Medulla oblongata (tissue), 1 donor: ENCODE results near the gene SLC11A1.

Experiments used
- DNase-seq: peaks from one replicate; pipeline ENCODE4 v3.0.0-alpha.2; 2015; ENCODE audit errors: extremely low spot score

Gene SLC11A1

DNA sequence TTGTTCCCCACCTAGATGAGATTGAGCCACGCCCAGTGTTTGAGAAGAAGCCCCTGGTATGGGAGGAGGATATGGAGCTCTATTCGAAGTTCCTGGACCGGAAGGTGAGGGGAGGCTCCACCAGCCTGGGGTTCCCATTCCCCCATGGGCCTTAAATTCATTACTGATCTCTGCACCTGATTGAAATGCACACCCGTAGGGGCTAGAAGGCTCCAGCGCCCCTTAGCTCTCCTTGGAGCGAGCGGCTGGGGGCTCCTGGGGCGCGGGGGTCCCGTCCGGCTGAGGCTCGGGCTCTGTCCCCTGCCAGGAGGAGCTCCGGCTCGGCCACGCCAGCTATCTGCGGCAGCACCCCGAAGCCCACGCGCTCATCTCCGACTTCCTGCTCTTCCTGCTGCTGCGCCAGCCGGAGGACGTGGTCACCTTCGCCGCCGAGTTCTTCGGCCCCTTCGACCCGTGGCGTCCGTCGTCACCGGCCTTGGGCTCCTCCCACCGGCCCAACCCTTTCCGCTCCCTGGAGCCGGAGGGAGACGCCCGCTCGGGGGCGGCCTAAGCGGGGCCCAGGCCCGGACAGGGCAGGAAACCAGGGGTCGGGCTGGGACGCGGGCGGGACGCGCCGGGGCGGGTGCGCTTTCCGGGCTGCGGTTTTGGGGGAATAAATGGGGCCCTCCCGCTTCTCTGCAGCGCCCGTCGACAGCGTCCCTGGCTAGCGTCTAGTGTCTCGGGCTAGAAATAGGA is 14.5 kb upstream of the SLC11A1 start:
- DNase-seq, result peak; percentile 85

DNA sequence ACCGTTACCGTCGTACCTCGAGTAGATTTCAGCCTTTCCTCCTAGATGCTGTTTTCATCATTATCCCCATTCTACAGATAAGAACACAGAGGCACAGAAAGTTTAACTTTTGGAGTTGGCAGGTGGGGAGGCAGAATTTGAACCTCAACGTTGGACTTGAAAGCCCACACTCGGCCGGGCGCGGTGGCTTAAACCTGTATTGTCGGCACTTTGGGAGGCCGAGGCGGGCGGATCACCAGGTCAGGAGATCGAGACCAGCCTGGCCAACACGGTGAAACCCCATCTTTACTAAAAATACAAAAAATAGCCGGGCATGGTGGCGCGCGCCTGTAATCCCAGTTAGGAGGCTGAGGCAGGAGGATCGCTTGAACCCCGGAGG is 13.9 kb upstream of the SLC11A1 start:
- DNase-seq, result no peak

DNA sequence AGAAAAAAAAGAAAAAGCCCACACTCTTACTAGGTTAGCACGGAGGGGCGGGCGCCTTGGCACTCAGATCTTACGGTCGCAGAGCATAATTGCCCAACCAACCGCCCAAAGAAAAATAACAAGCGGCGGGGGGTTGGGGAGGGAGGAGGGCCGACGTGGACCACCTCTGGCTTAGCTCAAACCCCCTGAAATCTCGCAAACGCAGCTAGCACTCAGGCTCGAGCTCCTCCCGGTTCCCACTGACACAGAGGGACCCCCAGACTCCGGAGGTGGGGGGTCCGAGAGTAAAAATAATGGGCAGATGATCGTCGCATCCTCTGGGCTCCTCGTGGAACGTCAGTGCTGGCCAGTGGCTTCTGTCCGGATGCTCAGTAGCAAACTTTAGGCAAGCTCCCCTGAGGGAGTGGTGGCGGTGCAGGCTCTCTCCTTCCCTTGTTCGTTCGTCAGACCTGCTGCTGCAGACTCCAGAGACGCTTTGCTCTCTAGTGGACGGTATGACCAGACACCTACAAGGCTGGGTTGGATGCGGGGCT is 13.4 kb upstream of the SLC11A1 start:
- DNase-seq, result peak; percentile 26

DNA sequence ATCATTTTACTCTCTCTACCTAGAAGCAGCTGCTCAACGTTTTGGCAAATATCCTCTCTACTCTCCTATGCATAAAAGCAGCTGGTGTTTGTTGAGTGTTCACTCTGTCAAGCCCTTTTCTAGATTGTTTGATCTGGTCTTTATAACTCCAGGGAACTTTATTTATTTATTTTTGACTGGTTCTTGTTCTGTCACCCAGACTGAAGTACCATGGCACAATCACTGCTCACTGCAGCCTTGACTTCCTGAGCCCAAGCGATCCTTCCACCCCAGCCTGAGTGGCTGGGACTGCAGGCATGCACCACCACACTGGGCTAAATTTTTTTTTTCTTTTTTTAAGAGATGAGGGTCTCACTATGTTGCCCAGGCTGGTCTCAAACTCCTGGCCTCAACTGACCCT is 12.7 kb upstream of the SLC11A1 start:
- no peak for DNase-seq

DNA sequence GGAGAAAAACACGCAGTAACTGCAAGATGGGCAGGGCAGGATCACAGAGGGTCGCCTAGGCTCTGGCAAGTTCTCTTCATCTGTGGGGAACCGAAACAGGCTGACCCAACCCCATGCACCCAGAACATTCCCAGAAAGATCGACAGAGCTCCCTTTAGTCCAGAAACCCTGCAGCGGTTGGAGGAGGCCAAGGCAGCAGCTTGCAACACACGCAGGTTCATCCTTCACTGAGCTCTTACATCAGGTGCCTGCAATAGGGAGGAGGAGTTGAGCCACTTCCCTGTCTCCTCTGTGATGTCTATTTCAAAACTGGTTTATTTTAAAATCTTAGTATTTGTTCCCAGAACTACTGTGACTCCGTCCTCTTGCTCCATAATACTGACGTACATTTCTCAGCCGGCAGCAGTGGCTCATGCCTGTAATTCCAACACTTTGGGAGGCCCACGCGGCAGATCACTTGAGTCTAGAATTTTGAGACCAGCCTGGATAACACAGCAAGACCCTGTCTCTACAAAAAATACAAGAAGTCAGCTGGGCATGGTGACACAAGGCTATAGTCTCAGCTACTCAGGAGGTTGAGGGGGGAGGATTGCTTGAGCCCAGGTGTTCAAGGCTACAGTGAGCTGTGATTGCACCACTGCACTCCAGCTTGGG is 11.5 kb upstream of the SLC11A1 start:
- DNase-seq, result peak; percentile 70

DNA sequence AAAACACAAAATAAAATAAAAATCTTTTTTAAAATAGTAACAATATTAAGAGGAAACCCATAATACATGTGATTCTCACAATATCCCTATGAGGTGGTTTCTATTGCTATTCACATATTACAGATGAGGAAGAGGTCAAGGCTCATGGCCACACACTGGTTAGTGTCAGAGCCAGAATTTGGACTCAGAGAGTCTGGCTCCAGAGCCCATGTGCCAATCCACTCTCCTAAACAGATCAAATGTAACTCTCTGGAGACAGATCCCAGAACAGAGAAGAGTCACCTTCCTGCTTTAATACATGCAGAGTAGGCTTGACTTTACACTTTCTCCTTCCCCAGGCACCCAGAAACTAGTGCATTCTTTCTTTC is 10.1 kb upstream of the SLC11A1 start:
- DNase-seq, result no peak

DNA sequence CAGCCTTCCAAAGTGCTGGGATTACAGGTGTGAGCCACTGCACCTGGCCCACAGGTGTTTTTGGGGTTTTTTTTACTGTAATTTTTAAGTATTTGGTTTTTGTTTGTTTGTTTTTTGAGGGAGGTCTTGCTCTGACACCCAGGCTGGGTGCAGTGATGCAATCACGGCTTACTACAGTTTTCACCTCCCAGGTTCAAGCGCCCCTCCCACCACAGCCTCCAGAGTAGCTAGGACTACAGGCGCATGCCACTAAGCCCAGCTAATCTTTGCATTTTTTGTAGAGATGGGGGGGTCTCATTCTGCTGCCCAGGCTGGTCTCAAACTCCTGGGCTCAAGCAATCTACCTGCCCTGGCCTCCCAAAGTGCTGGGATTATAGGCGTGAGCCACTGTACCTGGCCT is 7.3 kb upstream of the SLC11A1 start:
- no peak for DNase-seq

DNA sequence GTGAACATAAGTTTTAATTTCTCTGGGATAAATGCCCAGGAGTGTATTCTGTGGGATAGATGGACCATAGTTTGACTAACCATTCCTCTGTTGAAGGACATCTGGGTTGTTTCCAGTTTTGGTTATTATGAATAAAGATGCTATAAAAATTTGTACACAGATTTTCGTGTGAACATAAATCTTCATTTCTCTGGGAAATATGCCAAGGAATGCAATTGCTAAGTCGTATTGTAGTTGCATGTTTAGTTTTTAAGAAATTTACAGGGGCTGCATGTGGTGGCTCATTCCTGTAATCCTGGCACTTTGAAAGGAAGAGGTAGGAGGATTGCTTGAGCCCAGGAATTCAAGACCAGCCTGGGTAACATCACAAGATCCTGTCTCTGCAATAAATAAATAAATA is 6.9 kb upstream of the SLC11A1 start:
- DNase-seq, result no peak

DNA sequence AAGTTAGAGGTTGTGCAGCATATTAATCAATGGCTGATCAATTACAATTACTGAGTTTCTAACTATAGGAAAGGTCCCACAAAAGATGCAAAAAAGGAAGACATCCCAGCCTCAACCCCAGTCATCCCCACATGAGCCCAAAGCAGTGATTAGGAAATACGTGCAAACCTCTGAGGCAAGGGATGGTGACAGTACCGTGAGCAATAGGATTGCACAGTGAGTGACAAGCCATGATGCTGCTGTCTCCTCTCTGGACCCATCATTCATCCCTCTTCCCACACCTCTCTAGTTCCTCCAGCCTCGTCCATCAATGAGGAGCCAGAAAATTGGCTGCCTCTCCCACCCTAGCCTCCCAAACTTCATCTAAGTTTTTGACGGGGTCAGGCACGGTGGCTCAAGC is 4.0 kb upstream of the SLC11A1 start:
- no peak for DNase-seq

DNA sequence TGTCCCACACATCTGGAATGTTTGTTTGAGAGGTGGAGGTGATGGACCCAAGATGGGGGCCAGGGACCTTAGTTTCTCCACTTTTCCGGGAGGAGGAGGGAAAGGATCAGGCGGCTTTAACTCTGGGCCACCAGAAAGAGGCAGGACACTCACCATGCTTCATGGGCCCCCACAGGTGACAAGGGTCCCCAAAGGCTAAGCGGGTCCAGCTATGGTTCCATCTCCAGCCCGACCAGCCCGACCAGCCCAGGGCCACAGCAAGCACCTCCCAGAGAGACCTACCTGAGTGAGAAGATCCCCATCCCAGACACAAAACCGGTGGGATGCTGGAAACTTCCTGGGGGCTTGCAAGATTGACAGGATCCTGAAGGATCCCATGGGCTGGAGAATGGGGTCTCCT is 712 bp downstream of the SLC11A1 start:
- no peak for DNase-seq

DNA sequence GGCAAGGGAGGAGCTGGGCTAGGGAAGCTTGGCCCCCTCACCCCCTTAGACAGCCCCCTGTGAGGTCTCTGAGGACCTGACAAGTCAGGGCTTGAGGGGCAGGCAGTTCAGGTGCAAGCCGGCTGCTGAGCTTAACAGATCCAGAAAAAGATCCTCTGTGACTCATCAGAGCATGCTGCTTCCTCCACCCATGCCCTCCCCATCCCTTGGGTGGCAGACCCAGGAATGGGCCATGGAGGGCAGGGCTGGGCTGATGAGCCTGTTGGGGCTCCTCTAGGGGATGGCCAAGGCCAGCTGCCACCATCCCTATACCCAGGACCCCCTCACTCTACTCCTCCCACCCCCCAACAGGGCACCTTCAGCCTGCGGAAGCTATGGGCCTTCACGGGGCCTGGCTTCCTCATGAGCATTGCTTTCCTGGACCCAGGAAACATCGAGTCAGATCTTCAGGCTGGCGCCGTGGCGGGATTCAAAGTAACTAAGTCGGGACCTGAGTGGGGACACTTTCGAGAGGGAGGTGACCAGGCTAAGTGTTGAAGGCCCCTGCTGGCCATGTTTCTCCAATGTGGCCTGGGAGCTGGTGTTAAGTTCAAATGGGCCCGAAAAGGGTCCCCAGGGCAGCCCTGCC is 1.9 kb downstream of the SLC11A1 start:
- no peak for DNase-seq

DNA sequence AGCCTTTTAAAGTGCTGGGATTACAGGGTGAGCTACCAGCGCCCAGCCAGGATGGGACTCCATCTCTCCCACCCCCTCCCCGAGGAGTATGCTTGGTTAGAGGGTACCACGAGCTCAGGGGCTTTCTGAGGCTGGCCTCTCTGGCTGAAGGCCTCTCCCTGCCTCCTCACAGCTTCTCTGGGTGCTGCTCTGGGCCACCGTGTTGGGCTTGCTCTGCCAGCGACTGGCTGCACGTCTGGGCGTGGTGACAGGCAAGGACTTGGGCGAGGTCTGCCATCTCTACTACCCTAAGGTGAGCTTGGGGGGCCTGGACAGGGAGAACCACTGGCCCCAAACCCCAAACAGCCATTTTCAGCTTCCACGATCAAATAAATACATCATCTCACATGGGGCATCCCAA is 2.9 kb downstream of the SLC11A1 start:
- no peak for DNase-seq

DNA sequence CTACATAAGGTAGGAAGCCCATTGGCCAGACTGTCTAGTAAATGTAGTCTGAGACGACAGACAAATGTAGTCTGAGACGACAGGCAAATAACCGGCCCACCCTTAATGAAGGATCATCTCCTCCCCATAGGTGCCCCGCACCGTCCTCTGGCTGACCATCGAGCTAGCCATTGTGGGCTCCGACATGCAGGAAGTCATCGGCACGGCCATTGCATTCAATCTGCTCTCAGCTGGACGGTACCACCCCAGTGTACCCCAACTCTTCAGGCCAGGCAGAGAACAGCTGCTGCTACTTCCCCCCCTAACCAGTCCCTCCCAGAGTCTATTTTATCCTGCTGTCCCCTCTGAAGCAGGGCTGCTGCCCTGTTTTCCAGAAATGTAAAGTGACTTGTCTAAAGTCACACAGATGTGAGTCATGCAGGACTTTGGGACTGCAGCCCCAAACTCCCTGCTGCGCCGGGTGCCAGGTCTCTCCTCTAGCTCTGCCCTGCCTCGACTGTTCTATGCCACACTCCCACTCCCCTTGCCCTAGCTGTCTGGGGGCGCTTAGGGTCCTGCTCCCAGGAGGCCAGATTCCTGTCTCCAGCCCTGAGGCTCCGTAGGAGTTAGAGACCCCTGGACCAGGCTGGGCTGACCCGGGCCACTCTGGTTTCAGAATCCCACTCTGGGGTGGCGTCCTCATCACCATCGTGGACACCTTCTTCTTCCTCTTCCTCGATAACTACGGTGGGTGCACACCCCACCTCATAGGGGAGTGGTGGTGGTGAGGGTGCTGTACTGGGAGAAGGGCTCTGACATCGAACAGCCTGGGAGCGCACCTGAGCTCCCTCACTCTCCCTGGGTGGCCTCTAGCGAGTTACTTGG is 4.7 kb downstream of the SLC11A1 start:
- no peak for DNase-seq

DNA sequence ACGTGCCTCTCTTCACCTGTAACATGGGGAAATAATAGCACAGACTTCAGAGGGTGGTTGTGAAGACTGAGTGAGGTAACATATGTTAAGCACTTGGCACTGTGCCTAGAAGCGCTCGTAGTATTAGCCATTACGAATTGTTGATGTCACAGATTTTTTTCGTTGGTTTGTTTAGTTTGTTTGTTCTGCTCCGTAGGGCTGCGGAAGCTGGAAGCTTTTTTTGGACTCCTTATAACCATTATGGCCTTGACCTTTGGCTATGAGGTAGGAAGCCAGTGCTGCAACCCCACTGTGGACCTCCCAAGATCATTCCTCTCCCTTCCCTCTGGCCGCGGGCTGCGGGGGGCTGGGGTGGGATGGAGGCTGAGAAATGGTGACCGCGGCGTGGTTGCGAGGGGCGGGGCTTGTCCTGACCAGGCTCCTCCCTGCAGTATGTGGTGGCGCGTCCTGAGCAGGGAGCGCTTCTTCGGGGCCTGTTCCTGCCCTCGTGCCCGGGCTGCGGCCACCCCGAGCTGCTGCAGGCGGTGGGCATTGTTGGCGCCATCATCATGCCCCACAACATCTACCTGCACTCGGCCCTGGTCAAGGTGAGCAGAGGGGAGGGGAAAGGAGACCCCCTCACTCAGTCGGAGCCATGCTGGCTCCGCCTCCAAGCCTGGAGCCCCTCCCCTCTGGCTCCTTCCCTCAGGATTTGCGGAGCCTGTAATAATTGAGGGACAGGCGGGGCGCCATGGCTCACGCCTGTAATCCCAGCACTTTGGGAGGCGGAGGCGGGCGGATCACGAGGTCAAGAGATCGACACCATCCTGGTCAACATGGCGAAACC is 5.5 kb downstream of the SLC11A1 start:
- no peak for DNase-seq

DNA sequence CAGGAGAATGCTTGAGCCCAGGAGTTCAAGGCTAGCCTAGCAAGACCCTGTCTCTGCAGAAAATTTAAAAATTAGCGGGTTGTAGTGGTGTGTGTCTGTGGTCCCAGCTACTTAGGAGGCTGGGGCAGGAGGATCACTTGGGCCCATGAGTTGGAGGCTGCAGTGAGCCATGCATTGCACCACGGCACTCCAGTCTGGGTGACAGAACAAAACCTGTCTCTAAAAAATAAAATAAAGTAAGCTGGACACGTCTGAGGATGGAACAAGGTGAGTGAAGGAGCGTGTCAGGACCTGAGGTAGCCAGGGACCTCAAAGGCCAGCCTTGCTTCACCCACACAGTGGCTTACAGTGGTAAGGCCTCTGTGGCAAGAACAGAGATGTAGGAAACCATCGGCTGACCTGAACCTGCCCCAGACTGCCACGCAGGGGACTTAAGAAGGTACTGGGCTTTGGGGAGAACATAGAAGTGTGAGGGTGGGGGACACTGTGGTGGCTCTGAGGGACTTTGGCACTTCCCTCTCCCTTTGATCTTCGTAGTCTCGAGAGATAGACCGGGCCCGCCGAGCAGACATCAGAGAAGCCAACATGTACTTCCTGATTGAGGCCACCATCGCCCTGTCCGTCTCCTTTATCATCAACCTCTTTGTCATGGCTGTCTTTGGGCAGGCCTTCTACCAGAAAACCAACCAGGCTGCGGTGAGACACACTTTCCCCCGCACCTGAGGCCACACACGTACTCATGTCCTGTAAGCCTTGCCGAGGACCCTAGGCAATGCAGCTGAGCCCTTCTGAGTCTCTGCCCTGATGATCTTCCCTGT is 7.5 kb downstream of the SLC11A1 start:
- no peak for DNase-seq

DNA sequence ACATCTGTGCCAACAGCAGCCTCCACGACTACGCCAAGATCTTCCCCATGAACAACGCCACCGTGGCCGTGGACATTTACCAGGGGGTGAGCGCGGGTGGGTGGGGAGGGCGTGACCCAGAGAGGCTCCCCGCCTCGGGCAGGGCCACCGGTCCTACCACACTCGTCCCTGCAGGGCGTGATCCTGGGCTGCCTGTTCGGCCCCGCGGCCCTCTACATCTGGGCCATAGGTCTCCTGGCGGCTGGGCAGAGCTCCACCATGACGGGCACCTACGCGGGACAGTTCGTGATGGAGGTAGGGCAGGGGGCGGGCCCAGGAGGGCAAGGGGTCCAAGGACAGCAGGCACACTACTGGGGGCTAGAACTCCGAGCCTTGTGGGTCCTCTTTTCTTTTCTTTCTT is 9.1 kb downstream of the SLC11A1 start:
- DNase-seq, result peak; percentile 1

DNA sequence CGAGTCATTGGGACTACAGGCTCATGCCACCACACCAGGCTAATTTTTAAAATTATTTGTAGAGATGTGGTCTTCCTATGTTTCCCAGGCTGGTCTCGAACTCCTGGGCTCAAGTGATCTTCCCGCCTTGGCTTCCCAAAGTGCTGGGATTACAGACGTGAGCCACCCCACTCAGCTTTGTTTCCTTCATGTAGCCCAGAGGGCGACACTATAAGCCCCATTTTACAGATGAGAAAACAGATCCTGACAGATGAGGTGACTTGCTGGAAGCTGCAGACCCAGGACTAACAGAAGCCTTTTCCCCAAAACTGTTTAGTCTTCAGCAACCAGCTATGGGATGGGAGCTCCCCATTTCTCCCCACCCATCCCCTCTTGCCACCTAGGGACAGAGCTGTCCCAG is 10.4 kb downstream of the SLC11A1 start:
- DNase-seq, result no peak

DNA sequence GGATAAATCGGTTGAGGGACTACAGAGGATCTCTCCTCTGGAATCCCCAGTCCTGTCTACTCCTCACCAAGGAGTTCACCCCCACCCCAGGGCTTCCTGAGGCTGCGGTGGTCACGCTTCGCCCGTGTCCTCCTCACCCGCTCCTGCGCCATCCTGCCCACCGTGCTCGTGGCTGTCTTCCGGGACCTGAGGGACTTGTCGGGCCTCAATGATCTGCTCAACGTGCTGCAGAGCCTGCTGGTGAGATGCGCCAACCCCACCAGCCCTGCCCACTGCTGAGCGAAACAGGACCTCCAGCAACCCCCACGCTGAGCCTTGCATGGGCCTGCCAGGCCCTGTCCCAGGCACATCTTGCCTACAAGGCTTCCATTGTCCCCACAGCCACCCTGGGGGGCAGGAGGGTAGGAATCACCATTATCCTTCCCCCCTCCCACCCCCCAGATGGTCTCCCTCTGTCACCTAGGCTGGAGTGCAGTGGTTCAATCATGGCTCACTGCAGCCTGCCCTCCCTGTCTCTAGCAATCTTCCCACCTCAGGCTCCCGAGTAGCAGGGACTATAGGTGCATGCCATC is 10.9 kb downstream of the SLC11A1 start:
- no peak for DNase-seq

DNA sequence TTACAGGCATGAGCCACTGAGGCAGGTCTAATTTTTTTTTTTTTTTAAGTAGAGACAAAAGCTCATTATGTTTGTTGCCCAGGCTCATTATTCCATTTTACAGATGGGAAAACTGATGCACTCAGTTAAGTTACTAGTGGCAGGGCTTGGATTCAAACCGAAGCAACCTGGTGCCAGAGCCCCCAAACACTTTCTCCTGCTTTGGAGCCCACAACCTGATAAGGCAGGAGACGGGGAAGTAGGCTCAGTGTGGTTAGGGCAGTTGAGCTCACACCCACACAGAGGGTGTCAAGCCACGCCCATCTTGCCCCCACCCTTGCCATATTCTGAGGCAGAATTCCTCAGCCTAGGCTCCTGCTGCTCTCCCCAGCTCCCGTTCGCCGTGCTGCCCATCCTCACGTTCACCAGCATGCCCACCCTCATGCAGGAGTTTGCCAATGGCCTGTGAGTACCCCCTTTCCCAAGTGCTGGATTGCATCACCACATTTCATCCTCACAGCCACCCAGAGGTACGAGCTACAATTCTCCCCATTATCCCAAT is 11.7 kb downstream of the SLC11A1 start:
- DNase-seq, result no peak
